Stimulated activated CD8-positive, alpha-beta memory T cell treated with anti-CD3 and anti-CD28 coated beads, Interleukin-4, amount 100 ng/mL, for 1 hour (primary cell): ENCODE results near the gene SCMH1.

Source experiments
- DNase-seq, 2 donors: peaks; one replicate each; pipeline ENCODE4 v3.0.0-alpha.2; 2020; ENCODE audit warnings: low read depth in 2 of 2, low spot score in 1 of 2

Gene SCMH1

DNA sequence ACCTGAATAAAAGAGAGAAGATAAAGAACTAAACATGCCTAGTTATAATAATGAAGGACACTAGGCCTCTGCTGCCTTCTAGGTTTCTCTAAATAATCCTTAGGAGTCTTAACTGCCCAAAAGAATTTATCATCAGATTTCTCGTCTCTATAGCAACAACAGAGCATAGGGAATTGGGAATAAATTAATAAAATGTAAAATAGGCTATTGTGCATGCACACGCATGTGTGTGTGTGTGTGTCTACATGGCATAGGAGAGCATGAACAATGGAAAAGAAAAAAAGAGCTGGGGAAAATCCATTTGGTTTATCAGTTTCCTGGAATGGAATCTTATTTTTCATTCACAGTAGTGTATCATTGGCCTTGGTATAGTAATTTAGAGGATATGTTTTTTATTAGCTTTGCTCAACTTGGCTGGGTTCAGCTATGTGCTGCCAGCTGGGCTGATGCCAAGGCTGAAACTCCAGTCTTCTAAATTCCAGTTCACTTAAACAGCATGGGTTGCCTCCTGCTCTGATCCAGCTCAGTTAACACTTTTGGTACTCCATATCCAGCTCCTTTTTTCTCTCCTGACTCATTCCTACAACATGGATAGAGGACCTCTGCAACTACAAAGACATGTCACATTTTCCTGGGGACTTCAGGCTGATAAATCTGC lies 140.0 kb downstream of the SCMH1 start:
- no peak for DNase-seq

DNA sequence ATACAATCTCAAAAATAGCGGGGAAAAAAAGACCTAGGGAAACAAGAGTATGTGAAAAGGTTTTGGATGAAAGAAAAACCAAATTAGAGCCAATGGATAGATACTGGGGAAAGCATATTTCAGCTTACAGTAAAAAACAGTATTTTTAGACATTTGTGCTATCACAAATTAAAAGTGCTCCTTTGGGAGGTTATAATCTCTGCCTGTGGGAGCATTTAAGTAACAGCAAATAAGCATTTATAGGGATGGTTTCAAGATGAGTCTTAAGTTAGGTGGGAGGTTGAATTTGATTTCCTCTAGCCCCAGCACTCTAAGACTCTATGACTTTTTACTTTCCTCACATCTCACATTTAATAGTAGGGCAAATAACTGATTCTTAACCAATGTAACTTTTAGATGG lies 141.0 kb downstream of the SCMH1 start:
- DNase-seq, result no peak

DNA sequence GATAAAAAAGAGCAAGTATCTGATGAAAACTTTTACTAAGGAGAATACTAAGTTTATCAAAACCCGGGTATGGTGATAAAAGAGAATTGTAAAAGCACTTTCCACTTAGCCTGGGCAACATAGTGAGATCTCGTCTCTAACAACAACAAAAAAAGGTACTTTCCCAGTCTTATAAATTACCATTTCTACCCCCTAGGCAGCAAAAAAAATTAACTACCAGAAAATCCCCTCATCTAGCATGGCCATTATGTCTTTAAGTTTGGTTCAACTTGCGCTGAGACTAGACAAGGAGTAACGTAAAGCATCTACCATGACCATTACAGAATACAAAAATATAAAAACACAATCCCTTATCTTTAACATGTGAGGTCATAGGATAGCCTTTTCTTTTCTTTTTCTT lies 141.9 kb downstream of the SCMH1 start:
- no peak for DNase-seq

DNA sequence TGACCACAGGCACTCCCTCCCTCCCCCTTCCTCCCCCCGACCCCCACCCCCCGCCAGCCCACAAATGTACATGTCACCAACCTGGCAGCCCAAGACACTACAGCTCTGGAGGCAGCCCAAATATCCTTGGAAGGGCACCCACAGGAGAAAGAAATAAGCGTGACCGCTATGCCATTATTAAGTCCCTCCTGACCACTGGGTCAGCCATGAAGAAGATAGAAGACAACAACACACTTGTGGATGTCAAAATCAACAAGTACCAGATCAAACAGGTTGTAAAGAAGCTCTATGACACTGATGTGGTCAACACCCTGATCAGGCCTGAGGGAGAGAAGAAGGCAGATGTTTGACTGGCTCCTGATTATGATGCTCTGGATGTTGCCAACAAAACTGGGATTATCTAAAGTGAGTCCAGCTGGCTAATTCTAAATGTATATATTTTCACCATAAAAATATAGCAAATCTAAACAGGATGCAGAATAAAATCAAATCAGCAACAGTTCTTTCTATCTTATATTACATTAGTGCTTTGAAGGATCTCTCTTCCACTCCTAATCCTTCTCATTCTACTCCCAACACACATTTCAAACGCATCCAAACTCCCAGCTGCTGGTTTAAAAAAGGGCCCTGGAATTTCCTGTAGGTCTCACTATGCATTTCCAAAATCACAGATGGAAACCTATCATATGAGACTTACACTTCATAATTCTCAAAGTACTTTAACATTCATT lies 143.2 kb downstream of the SCMH1 start:
- no peak for DNase-seq

DNA sequence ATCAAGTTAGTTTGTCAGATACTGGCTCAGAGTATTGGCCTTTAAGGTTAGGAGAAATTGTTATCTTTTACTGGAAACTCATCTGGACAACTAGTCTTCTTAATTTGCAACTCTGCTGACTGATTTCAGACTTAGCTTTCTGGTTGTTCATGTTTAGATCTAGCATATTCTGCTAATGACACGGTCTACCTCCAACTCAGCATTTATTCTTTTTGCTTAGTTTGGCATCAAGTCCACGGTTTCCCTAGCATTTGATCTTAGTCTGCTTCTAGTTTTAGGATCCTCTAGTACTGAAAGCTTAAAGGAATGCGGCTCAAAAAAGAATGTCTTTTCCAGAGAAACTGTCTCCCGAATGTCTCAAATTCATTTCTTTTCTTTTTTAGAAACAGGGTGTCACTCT lies 145.0 kb downstream of the SCMH1 start:
- no peak for DNase-seq

DNA sequence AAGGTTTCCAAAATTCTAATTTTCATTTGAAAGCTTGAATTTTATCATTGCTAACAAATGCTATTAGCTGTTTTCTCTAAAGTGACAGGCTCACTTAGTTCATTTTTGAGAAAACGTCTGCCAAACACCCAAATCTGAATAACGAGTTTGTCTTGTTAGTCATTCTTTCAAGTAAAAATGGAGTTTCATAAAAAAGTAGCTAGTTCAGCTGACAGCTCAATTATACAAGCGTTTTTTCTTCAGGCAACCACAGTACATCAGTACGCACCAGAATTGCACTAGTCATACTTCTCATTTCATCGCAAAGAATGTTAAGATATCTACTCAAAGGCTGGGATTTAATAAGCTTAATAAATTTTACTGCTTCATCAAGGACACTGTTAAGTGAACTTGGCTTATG lies 148.3 kb downstream of the SCMH1 start:
- no peak for DNase-seq

DNA sequence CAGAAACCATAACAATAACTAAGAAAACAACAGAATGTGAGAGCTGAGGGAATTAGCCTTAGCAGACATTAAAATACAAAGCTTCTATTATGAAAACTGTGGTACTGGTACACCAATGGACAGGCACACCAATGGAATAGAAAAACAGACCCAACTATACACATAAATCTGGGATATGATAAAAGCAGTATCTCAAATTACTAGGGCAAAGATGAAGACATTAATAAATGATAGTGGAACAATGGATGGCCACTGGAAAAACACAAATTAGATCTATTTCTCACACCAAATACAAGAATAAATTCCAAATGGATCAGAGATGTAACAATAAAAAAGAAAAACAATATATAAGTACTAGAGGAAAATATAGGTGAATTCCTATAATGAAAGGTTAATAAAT lies 155.2 kb downstream of the SCMH1 start:
- no peak for DNase-seq

DNA sequence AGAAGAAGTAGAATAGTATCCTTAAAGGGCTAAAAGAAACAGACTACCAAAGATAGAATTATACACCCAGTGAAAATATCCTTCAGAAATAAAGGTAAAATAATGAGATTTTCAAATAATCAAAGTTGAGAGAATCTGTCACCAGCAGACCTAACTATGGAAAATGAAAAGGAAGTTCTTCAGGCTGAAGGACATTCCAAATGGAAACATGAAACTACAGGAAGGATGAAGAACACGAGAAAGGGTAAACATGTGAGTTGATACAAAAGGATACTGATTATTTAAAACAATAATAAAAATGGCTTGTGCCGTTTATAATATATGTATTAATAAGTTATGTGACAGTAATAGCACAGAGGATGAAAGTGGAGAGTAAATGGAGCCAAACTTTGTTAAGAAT lies 163.5 kb downstream of the SCMH1 start:
- DNase-seq, result no peak

DNA sequence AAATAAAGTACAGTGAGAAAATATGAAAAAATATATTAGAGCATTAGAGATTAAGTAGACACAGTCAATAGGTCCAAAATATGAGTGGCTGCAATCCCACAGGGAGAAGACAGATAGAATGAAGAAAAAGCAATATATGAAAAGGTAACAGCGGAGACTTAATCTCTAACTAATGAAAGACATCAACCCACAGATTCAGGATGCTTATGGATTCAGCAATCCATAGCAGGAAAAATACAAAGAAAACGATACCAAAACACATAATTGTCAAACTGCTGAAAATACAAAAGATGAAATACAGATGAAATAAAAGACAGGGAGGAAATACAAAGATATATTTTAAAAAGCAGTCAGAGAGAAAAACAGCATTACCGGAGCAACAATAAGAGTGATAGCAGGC lies 163.9 kb downstream of the SCMH1 start:
- DNase-seq, result no peak

DNA sequence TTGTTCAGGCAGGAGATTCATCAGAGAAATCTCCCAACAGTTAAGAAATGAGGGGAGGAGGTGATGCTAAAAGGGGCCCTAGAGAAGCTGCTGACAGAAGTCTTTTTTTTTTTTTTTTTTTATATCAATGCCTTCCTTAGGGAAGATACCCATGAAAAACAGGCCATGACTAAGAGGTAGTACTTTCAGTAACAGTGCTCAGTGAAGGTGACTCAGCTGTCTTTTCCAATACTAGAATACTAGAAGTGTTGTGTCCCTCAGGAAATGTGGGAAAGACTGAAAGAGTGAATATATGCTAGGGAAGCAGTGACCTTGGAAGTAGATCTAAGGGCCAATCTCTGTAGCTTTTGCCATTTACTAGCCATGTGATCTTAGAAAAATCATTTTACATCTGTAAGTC lies 168.1 kb downstream of the SCMH1 start:
- DNase-seq, result no peak

DNA sequence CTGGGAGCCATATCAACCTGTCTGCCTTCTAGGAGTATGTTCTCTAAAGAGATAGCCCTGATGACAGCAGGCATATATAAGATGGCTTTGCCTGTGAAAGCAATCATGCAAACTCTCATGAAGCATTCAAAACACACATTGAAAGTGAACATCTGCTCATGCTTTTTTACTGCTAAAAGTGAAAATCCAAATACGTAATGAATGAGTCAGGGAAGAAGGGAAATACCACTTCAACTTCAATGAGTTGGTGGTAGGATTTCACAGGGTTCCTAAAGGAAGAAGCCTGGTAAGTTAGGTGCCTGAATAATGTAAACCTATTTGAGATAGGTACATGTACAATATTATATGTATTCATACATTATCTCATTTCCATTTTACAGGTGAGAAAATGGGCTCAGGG lies 170.1 kb downstream of the SCMH1 start:
- no peak for DNase-seq

DNA sequence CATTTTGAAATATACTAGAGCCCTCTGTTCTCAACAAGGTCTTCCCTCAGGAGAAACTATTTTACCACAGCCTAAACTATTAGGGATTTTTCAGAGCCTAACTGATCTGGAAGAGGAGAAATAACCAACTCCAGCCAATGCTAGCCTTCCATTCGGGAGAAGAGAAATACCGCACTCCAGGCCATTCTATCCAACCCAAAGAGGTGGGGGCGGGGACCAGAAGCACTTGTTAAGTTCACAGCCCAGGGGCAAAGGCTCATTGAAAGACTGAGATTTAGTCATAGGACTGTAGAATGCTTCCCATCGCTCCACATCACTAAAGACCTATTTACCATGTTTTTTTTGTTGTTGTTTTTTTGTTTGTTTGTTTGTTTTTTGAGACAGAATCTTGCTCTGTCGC lies 185.2 kb downstream of the SCMH1 start:
- no peak for DNase-seq

DNA sequence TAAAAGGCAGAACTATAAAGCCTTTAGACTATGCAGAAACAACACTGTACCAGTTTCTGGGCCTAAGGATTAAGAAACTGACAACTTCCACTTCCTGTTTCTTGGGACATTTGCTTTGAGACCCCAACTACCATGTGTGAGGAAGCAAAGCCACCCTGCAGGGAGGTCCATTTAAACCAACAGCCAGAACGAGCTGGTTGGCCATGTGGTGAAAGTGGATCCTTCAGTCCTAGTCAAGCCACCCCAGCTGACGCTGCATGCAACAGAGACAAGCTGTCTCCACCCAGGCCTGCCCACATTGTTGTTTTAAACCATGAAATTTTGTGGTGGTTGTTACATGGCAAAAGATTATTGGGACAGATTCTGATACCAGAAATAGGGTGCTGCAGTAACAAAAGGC lies 188.8 kb downstream of the SCMH1 start:
- DNase-seq, result no peak

DNA sequence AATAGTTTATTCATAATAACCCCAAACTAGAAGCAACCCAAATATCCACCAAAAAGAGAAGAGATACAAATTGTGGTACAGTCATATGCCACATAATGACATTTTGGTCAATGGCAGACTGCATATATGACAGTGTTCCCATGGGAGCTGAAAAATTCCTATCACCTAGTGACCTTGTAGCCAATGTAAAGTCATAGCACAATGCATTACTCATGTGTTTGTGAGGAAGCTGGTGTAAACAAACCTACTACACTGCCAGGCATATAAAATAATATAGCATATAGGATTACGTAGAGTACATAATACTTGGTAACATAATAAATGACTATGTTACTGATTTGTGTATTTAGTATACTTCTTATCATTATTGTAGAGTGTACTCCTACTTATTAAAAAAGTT lies 191.1 kb downstream of the SCMH1 start:
- no peak for DNase-seq

DNA sequence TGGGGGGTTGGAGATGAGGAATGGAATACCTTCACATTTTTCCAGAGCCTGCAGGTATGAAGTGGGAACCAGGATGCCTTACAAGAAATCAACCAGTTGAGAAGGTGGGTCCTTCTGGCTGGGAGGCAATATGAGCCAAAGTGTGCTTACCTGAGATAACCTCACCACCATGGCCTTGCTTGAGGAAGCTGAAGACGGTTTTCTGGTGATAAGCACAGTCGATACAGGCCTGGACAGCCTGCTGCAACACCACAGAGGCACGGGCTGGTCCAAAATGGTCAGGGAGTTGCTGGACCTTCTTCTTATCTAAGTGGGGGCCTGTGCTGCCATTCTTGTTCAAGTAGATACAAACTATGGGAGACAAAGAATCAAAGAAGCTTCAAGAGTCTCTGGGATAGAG lies 193.6 kb downstream of the SCMH1 start:
- DNase-seq, result no peak

DNA sequence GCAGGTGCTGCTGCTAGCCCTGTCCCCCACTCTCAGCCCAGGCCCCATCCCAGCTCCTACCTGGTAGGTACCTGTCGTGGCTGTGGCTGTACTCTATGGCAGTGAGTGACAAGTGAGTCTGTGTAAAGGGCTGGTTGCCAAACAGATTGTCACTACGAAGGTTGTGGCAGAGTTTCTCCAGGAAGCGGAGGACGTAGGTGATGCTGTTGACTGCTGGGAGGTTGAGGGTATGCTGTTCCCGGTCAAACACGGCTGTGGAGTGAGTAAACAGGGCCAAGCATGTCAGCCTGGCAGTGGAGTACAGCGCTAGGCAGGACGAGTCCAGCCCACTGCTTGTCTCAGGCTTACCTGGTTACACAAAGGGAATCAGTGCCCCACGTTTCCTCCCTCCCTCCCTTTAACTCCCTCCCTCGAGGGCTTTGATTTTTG lies 195.7 kb downstream of the SCMH1 start:
- DNase-seq, result no peak

DNA sequence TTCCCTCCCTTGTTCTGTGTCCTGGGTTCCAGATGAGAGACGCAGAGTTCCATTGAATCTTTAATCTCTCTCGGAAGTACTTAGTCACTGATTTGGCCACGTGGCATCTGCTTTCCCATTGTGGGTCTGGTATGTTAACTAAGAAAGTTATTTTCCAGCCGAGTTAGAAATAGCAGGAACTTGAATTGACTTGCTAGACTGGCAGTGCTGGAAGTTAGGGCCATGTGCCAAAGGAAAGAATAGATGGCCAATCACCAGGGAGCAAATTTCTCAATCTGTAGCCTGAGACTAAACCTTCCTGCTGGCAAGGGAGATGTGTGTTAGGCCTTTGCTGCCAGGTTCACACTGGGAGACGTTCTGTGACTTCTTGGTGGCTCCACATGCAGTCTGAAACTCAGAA lies 196.4 kb downstream of the SCMH1 start:
- no peak for DNase-seq

DNA sequence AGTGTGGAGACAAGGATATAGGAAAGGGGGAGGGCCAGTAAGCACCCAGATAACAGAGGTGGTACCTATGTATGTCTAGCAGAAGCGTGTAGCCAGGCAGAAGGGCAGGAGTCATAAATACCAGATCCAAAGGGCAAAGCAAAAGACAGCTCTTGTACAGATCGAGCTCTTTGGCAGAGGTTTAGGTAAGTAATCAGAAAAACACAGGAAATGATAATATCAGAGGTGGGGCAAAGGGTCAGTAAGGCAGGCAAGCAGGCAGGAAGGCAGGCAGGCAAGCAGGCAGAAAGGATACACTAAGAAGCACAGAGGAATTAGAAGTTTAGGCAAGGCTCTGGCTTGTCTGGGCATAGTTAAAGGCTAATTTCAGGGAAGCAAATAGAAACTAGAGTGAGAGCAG lies 197.9 kb downstream of the SCMH1 start:
- no peak for DNase-seq

DNA sequence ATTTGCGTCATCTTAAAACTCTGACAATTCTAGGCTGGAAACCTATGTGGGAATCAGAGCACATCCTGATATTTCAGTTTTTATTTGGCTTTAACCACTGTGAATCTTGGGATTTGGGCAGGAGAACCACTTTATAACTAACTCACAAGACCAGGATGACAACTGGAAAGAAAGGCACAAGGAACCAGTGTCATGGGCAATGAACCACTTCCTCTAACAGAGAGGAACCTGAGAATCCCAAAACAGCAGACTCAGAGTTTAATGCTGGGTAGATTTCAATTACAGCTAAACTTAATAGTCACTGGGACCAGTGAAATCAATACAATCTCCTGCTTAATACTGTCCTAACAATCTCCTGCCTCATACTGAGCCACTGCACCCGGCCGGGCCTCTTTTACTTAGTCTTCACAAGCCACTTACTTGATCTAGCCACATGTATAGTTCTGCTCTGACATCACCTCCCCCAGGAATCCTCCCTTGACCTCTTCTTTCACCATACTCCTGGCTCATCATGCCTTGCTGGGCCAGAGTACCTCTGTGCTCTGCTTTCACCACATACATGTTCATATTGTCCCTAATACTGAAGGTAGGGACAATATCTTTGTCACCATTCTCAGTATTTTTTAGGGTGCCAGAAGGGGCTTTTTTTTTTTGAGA lies 200.4 kb downstream of the SCMH1 start:
- no peak for DNase-seq

DNA sequence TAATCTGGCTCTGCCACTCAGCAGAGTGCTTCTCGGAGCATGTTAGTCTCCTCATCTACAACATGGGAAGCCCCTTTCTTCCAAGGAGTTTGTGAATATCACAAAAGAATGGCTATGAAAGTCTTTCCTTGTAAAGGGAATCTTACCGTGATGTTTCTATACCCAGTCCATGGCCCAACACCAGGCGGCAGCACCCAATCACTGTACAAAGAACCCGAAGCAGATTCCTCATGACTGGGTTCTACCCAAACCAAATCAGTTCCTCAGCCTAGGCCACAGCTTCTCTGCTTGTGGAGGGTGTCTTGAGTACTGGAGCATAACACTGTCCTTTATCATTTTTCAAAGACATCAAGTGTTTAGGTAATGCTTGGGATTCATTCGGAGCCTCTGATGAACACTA lies 204.0 kb downstream of the SCMH1 start:
- DNase-seq, result no peak

DNA sequence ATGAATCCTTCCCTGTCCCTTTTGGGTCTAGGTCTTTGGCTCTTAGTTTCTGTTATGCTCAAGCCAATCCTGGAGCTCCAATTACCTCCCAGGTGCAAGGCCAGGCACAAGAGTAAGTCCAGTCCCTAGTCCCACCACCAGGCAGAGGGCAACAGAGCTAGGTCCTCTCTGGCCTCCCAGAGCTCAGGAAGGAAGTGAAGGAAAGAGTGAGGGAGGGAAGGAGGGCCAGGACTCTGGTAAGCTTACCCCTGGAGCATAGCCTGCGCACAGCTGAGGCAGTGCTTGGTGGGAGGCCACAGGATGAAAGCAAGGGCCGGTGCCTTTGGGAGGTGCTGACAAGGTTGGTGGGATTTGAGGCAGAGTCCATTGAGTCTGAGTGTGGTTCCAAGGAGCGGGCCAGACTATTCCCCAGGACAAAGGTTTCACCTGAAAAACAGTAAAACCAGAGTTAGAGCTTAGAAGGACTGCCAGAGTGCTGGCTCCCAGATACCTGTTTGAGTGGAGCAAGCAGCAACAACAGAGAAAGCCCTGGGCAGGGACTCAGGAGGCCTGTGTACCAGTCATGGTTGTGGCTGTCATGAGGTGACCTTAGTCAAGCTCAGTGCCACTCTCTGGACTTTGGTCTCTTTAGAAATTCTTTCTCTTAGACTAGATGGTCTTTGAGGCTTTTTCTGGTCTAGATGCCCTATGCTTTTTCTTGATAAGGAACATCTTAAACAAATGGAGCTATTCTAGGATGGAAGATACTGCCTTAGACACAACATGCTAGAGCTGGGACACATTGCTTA lies 204.8 kb downstream of the SCMH1 start:
- no peak for DNase-seq

DNA sequence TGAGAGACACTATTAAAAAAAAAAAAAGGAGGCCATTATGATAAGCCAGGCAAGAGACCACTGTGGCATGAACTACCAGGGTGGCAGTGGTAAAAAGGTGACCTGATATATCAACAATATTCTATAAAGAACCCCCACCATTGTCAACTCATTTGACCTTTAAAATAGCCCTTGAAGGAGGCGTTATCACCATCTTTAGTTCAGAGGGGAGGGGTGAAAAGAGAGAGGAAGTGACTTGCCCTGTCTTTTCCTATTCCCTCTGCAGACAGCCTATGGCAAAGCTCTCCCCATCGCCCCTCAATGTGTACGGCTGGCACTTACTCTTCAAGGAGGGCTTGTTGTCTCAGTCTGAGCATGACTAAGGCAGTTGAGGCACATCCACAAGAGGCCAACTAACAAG lies 208.8 kb downstream of the SCMH1 start:
- DNase-seq, result no peak
